Measurements from ENCODE around the gene RUNX3.
"Not testable (repeated sequence)": the region's sequence is repeated elsewhere in the genome, so short reads cannot be mapped to it uniquely, and the experiment has no call there.

- not testable (repeated sequence) for TF ChIP-seq SIN3A (IDR thresholded peaks at IDR 0.05; ENCODE audit: borderline replicate concordance, low read depth, low read length); CTCF (IDR thresholded peaks at IDR 0.05); JUND (IDR thresholded peaks at IDR 0.05); EZH2phosphoT487 (IDR thresholded peaks at IDR 0.05; ENCODE audit: borderline replicate concordance, low read depth); POLR2AphosphoS5 (IDR thresholded peaks at IDR 0.05; ENCODE audit: low read depth, low read length); ELF1 (IDR thresholded peaks at IDR 0.05); USF2 (IDR thresholded peaks at IDR 0.05; ENCODE audit: borderline replicate concordance, low read depth, low read length); EP300 (IDR thresholded peaks at IDR 0.05; ENCODE audit: borderline replicate concordance in 1 of 2, low read depth in 1 of 2, low read length in 1 of 2); FOSL2 (IDR thresholded peaks at IDR 0.05; ENCODE audit: borderline replicate concordance, low read depth)
These were observed 49.2 kb upstream of the RUNX3 start for GRCh38 chr1:24979232-24979631.
